ENCODE measurements around the gene TMEM33.

DNA sequence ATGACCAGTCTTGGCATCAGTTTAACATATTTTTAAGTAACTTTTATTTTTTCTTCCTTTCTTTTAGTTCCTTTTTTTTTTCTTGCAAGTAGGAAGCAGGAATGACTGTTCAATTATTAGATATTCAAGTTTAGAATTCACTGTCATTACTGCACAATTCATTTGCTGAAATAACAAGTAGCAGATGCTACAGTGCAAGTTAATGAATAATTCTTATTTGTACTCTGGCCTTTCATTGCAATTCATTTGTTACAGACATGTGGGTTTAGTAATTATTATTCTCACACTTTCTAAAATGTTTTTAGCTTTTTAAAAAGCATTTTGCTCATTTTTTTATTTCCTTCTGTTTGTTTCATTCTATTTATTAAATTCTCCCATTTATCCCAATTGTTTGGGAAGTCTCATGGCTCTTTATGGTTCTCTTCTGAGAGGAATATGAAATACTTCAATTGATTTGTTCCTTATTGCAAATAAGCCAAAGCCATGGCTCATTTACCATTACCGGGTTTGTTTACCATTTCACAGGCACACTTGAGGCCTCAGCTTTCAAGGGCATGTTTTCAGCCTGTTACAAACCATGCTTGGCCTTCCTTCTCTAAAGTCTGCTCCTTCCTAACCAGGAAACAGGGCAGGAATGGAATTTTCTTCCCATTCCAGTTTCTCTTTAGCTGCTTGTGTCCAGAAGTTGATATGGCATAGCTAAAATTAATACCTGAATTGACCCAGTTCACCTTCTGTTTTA lies 41.7 kb downstream of the TMEM33 start:
- TF ChIP-seq POLR2A (IDR thresholded peaks at IDR 0.05; ENCODE audit: control extremely low read depth in 1 of 2, low read depth in 2 of 2, low read length in 2 of 2) (no peak), YY1 (IDR thresholded peaks at IDR 0.05; ENCODE audit: low read depth, low read length) (no peak), RAD21 (IDR thresholded peaks at IDR 0.05 in 1 of 2, conservative IDR thresholded peaks at IDR 0.05 in 1 of 2; ENCODE audit: low read depth in 2 of 2, low read length in 2 of 2) (no peak), SIN3A (conservative IDR thresholded peaks at IDR 0.05 in 1 of 2, IDR thresholded peaks at IDR 0.05 in 1 of 2; ENCODE audit: low read depth in 1 of 2, low read length in 2 of 2) (no peak), CHD1 (IDR thresholded peaks at IDR 0.05; ENCODE audit: low read depth, low read length) (no peak), ZNF274 (IDR thresholded peaks at IDR 0.05; ENCODE audit: borderline replicate concordance, extremely low read depth, low read length) (no peak)
- TF ChIP-seq, protein P1, sequence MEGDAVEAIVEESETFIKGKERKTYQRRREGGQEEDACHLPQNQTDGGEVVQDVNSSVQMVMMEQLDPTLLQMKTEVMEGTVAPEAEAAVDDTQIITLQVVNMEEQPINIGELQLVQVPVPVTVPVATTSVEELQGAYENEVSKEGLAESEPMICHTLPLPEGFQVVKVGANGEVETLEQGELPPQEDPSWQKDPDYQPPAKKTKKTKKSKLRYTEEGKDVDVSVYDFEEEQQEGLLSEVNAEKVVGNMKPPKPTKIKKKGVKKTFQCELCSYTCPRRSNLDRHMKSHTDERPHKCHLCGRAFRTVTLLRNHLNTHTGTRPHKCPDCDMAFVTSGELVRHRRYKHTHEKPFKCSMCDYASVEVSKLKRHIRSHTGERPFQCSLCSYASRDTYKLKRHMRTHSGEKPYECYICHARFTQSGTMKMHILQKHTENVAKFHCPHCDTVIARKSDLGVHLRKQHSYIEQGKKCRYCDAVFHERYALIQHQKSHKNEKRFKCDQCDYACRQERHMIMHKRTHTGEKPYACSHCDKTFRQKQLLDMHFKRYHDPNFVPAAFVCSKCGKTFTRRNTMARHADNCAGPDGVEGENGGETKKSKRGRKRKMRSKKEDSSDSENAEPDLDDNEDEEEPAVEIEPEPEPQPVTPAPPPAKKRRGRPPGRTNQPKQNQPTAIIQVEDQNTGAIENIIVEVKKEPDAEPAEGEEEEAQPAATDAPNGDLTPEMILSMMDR (IDR thresholded peaks at IDR 0.05; ENCODE audit: control extremely low read depth in 1 of 3, insufficient read depth in 1 of 3, low read depth in 1 of 3, low read length in 3 of 3): no peak

All from H1 (cell line).